ENCODE data around the gene ERICH4. TPM values are rescaled to one million over a fixed set of nuclear protein-coding genes. Genes with fewer than 3 reads are reported as not detected.

The ERICH4 gene
- total and polyA plus RNA-seq, 2 of the 4 experiments (the other 2 are of a cell fraction) = not detected

DNA sequence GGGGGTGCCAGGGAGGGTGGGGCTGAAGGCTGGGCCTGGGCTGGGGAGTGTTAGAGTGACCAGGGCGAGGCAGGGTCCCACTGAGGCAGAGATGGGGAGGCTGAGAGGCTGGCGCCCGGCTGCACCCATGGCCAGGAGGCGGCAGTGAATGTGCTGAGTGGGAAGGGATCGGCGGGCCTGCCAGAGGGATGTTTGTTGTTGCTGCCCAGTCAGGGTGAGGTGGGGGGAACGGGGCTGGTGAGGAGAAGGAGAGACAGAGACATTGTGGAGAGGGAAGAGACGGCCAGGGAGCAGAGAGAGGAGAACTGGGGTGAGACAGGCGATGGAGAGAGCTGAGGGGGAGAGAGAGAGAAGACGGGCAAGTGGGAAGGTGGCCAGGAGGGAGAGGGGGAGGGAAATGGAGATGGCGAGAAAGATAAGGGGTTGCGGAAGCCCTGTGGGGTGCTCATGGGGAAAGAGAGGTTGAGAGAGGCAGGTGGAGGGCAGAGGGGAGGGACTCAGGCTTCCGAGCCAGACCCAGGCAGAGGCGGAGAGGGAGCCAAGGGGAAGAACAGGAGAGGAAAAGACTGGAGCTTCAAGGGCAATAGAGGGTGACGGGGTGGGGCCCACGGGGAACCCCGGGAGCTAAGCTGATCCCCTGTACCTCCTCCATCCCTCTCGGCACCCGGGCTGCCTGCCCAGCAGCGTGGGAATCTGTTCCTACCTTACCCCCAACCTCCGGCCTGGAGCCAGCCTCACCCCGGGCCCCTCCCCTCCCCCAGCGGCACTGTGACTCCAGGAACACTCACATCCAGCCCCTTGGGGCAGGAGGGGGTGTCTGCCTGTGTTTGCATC, 15.1 kb upstream of the ERICH4 start:
- Histone ChIP-seq H2BK120ac (ENCODE audit: low read depth, low read length) (no peak overlapping the region), H3K79me1 (ENCODE audit: low read depth in 1 of 2, low read length in 2 of 2) (no peaks in the 10 kb centered on the region), H4K91ac (ENCODE audit: insufficient read depth, low read depth, low read length) (no peak overlapping the region), H2BK15ac (ENCODE audit: low read depth, low read length) (no peak overlapping the region), H2AK5ac (ENCODE audit: low read depth, low read length) (peak overlapping the region; percentile 4; the same call in 1 of the 2 replicates), H2BK20ac (ENCODE audit: low read depth, low read length) (no peak overlapping the region), H3K4me1 (ENCODE audit: control insufficient read depth, insufficient read depth, low read length) (peaks cover 10% of the 10 kb centered on the region; the same call in 1 of the 2 replicates), H3K4me3 (ENCODE audit: insufficient read depth, low read depth, low read length) (no peak overlapping the region), H2AFZ (replicated peaks; ENCODE audit: low read length, poor library complexity) (peak overlapping the region; percentile 86), H3K27ac (ENCODE audit: insufficient read depth, low read length) (peak overlapping the region; percentile 3; the same call in 1 of the 2 replicates), H4K20me1 (ENCODE audit: insufficient read depth, low read length) (no peaks in the 10 kb centered on the region), H2AK9ac (replicated peaks; ENCODE audit: low read depth, low read length, poor library complexity) (peak overlapping the region; percentile 82), H3K9me1 (ENCODE audit: insufficient read depth, low read length) (no peaks in the 10 kb centered on the region), H4K5ac (ENCODE audit: low read depth, low read length) (no peak overlapping the region), H3K56ac (ENCODE audit: extremely low read depth, insufficient read depth, low read length) (no peak overlapping the region), H2BK5ac (ENCODE audit: low read depth, low read length, poor library complexity, severe bottlenecking) (no peak overlapping the region), H3K23ac (ENCODE audit: low read depth, low read length) (no peak overlapping the region), H3K36me3 (ENCODE audit: control insufficient read depth, insufficient read depth, low read length) (peaks cover 32% of the 10 kb centered on the region), H3K18ac (ENCODE audit: low read depth, low read length) (no peak overlapping the region), H3K4ac (ENCODE audit: low read depth, low read length) (peak overlapping the region; percentile 10; the same call in 1 of the 2 replicates), H3K27me3 (ENCODE audit: control insufficient read depth, insufficient read depth, low read length) (no peaks in the 10 kb centered on the region), H4K8ac (ENCODE audit: low read depth in 2 of 2, low read length in 2 of 2) (peak overlapping the region in 1 of 2 experiments; percentile 52; a peak in 1 of 4 replicates), H3K4me2 (ENCODE audit: low read depth, low read length) (peak overlapping the region; percentile 47; the same call in 1 of the 2 replicates), H3K14ac (replicated peaks; ENCODE audit: low read depth, low read length) (no peak overlapping the region), H3K9me3 (ENCODE audit: control insufficient read depth, insufficient read depth, low read length) (no peaks in the 10 kb centered on the region), H3K9ac (ENCODE audit: low read depth, low read length) (0 out of 2 replicates have a peak overlapping the region, but pooled peaks have one; percentile 6)
- CTCF ChIA-PET = no interaction called here
- peak; percentile 43 for ATAC-seq (ENCODE audit: low read depth)
- in situ Hi-C loops (cut with MboI; ENCODE audit: low sequenced_read_pairs) = no loop called here
- TF ChIP-seq MXI1 (IDR thresholded peaks at IDR 0.05; ENCODE audit: borderline replicate concordance, low read depth, low read length) (no peak), BHLHE40 (IDR thresholded peaks at IDR 0.05; ENCODE audit: low read depth, low read length) (no peak), RFX5 (IDR thresholded peaks at IDR 0.05; ENCODE audit: low read depth, low read length) (no peak), MAFK (IDR thresholded peaks at IDR 0.05; ENCODE audit: low read depth, low read length) (no peak), NFE2L2 (IDR thresholded peaks at IDR 0.05; ENCODE audit: low read depth, low read length) (no peak), CEBPB (IDR thresholded peaks at IDR 0.05; ENCODE audit: low read depth, low read length) (no peak), USF2 (IDR thresholded peaks at IDR 0.05; ENCODE audit: low read depth, low read length) (no peak), SMC3 (IDR thresholded peaks at IDR 0.05; ENCODE audit: low read depth, low read length) (no peak), CHD1 (IDR thresholded peaks at IDR 0.05; ENCODE audit: low read depth, low read length) (no peak), MAZ (IDR thresholded peaks at IDR 0.05; ENCODE audit: borderline replicate concordance, low read depth, low read length) (no peak), RCOR1 (IDR thresholded peaks at IDR 0.05; ENCODE audit: insufficient replicate concordance, low read length) (no peak), RAD21 (IDR thresholded peaks at IDR 0.05; ENCODE audit: low read length) (no peak), POLR2A (IDR thresholded peaks at IDR 0.05; ENCODE audit: low read depth, low read length) (no peak)
- TF ChIP-seq, protein P1, sequence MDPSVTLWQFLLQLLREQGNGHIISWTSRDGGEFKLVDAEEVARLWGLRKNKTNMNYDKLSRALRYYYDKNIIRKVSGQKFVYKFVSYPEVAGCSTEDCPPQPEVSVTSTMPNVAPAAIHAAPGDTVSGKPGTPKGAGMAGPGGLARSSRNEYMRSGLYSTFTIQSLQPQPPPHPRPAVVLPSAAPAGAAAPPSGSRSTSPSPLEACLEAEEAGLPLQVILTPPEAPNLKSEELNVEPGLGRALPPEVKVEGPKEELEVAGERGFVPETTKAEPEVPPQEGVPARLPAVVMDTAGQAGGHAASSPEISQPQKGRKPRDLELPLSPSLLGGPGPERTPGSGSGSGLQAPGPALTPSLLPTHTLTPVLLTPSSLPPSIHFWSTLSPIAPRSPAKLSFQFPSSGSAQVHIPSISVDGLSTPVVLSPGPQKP (IDR thresholded peaks at IDR 0.05; ENCODE audit: borderline replicate concordance, low read depth, low read length) = no peak
- 26% methylated on average over 6 of the region's 23 CpGs; no CpG with 5 or more reads in 1 of the 2 experiments for WGBS, 2 experiments (ENCODE audit: extremely low coverage in 2 of 2, insufficient read length in 1 of 2)
- dilution Hi-C loops (cut with HindIII; ENCODE audit: low sequenced_read_pairs, unreplicated experiment) = no loop called here
- intact Hi-C loops (cut with micrococcal nuclease) = loop anchor here (10.0 kb wide), 1 partner anchor 223 kb away; no protein-coding TSS in a partner anchor
- BruUV-seq (replicated peaks) = no TSS peak
- POLR2A ChIA-PET (ENCODE audit: unreplicated experiment) = no interaction called here
- DNase-seq = no peak
